HEK293T (cell line): ENCODE data around the gene KMT2C.
"Not testable (repeated sequence)": the region's sequence is repeated elsewhere in the genome, so short reads cannot be mapped to it uniquely, and the experiment has no call there.

Source experiments
- ARNT ChIP-seq: fragments of 450-650 bp; IDR thresholded peaks from 2 replicates; pipeline ENCODE4 v1.6.1; 2017; ENCODE audit warnings: mild to moderate bottlenecking
- BHLHE40 ChIP-seq: fragments of 450-650 bp; IDR thresholded peaks from 2 replicates; pipeline ENCODE4 v1.6.1; 2016; ENCODE audit warnings: mild to moderate bottlenecking, moderate library complexity, borderline replicate concordance
- ELF4 ChIP-seq: fragments of 450-650 bp; IDR thresholded peaks from 2 replicates; pipeline ENCODE4 v1.6.1; 2017; ENCODE audit warnings: antibody characterized with exemption
- FOXA1 ChIP-seq: fragments of 450-650 bp; IDR thresholded peaks from 2 replicates; pipeline ENCODE4 v1.6.1; 2016; ENCODE audit warnings: mild to moderate bottlenecking
- FOXM1 ChIP-seq: fragments of 450-650 bp; IDR thresholded peaks from 2 replicates; pipeline ENCODE4 v1.6.1; 2017; ENCODE audit warnings: mild to moderate bottlenecking, borderline replicate concordance
- HDGF ChIP-seq: fragments of 450-650 bp; IDR thresholded peaks from 2 replicates; pipeline ENCODE4 v1.6.1; 2017; ENCODE audit warnings: antibody characterized with exemption, borderline replicate concordance
- L3MBTL2 ChIP-seq: fragments of 450-650 bp; conservative IDR thresholded peaks from 2 replicates; pipeline ENCODE4 v1.6.1; 2016; ENCODE audit warnings: mild to moderate bottlenecking
- LEF1 ChIP-seq: fragments of 450-650 bp; IDR thresholded peaks from 2 replicates; pipeline ENCODE4 v1.6.1; 2017; ENCODE audit warnings: mild to moderate bottlenecking, borderline replicate concordance
- NFRKB ChIP-seq: fragments of 450-650 bp; IDR thresholded peaks from 2 replicates; pipeline ENCODE4 v1.6.1; 2016; ENCODE audit warnings: mild to moderate bottlenecking, moderate library complexity
- PKNOX1 ChIP-seq: fragments of 450-650 bp; IDR thresholded peaks from 2 replicates; pipeline ENCODE4 v1.6.1; 2016
- SP1 ChIP-seq: fragments of 450-650 bp; IDR thresholded peaks from 2 replicates; pipeline ENCODE4 v1.6.1; 2017
- SUZ12 ChIP-seq: fragments of 450-650 bp; IDR thresholded peaks from 2 replicates; pipeline ENCODE4 v1.6.1; 2016; ENCODE audit warnings: mild to moderate bottlenecking
- TARDBP ChIP-seq: fragments of 450-650 bp; IDR thresholded peaks from 2 replicates; pipeline ENCODE4 v1.6.1; 2016
- ZNF384 ChIP-seq: fragments of 450-650 bp; IDR thresholded peaks from 2 replicates; pipeline ENCODE4 v1.6.1; 2016

GRCh38 chr7:152441168-152441567, 5.4 kb upstream of the KMT2C start:
- not testable (repeated sequence) for TF ChIP-seq ELF4, SUZ12, FOXM1, PKNOX1, L3MBTL2, BHLHE40, SP1, NFRKB, ARNT, ZNF384, FOXA1, HDGF, TARDBP, LEF1
